GM18505 (cell line): ENCODE results near the gene ERO1B.

Source experiments
- ATAC-seq: cut with Tn5 transposase; IDR thresholded peaks from one replicate; pipeline ENCODE4 v1.9.1; 2021; ENCODE audit not compliant: unreplicated experiment
- POLR2A ChIP-seq: IDR thresholded peaks from 4 replicates; pipeline ENCODE4 v1.6.1; 2011; ENCODE audit warnings: borderline replicate concordance; ENCODE audit not compliant: insufficient read depth, insufficient read length; ENCODE audit errors: extremely low read depth

ERO1B gene

GRCh38 chr1:236173174-236173767 is 108.5 kb downstream of the ERO1B start:
- no peak for TF ChIP-seq POLR2A
- no peak for ATAC-seq

GRCh38 chr1:236172041-236172579 is 109.6 kb downstream of the ERO1B start:
- no peak for TF ChIP-seq POLR2A
- no peak for ATAC-seq

DNA sequence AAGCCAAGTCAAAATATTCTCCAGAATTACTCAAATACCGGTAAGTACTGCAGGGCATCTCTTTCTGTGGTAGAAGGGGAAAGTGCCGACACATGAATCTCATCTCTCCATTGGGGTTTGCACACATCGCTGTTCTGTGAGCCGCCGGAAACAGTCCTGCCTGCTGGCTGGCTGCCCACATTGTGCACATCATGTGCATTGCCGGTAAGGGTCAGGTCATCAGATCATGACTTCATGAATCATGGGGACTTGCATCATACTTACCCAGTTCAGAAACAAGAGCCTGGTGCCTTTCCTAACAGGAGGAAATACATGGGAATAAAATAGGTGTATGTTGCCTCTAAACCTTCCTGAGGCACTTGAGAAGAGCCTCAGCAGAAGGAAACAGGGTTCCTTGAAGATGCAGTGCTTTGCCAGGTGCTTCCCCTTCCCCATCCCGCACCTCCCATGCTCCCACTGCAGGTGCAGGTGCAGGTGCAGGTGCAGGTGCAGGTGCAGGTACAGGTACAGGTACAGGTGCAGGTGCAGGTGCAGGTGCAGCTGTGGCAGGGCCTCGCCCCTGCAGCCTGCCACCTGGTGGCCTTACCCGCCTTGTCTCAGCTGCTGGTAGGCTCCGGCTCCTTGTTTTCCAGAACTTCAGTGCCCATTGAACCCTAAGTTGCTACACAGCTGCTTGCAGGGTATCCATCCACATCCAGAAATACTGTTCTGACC is 112.9 kb downstream of the ERO1B start:
- no peak for ATAC-seq
- TF ChIP-seq POLR2A, result no peak

GRCh38 chr1:236167578-236167977 is 114.2 kb downstream of the ERO1B start:
- TF ChIP-seq POLR2A, result no peak

DNA sequence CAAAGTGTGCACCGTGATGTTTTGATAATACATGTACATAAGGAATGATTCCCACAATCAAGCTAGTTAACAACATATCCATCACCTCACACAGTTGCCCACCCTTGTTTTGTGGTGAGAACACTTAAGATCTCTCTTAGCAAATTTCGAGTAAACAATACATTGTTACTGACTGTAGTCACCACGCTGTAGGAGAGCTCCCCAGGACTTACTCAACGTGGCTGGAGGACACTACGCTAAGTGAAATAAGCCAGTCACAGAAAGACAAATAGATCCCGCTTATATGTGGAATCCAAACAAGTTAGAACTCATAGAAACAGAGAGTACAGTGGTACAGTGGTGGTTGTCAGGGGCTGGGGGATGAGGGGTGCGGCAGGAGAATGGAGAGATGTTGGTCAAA is 114.6 kb downstream of the ERO1B start:
- no peak for TF ChIP-seq POLR2A
- no peak for ATAC-seq

More at GRCh38 chr1:236167578-236167977, 114.2 kb downstream of the ERO1B start:
- ATAC-seq, result no peak

DNA sequence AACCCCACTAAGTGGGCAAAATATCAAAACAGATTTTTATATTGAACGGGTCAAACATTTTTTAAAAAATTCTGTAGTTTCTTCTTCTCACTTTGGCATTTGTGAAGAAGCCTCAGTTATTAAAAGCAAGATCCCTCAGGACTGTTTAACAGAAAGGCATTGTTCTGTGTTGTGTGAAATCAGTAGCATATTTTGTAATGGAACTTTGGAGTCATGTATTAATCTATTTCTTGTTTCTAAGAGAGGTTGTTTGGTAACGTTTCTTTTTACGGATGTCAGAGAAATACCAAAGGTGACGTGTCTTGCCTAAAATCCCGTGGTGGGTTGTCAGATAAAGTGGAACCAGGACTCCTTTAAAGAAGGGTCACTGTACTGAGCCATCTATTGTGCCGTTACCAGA is 115.7 kb downstream of the ERO1B start:
- TF ChIP-seq POLR2A, result no peak

More for the DNA sequence above, 115.7 kb downstream of the ERO1B start:
- no peak for ATAC-seq
